Heart left ventricle (tissue), 13 donors: ENCODE data around the gene IGF2R.

ENCODE experiments used
- POLR2A ChIP-seq, 2 donors: fragments of 450-650 bp; IDR thresholded peaks; one replicate each; pipeline ENCODE4 v1.6.1; 2017; ENCODE audit warnings: antibody characterized with exemption in 2 of 2, mild to moderate bottlenecking in 2 of 2, moderate library complexity in 2 of 2
- TF ChIP-seq, protein P1 (sequence below), 12 donors: fragments of 200-600 bp; sonication (generic) in 4 of 12; IDR thresholded peaks; one replicate each; pipeline versions ENCODE4 v1.5.0 to v1.8.0; 2018 to 2022; ENCODE audit warnings: antibody characterized with exemption in 12 of 12, mild to moderate bottlenecking in 5 of 12
- donor health status: ischemic (EF 13 %, LVEDD 7.1; RV severe dilation, severe dysfunction).
- donor health status: DM: no; HTN: yes; CAD: no.
- donor health status: DM: no; HTN: no; CAD: no.
- donor health status: ischemic (EF 25% LVEDD 6.9; RV normal size, moderate dysfunction).
- donor health status: ischemic (EF 25% LVEDD 5.7; RV mildly dilated, moderate dysfunction).
- donor health status: ischemic (EF 35%, LVEDD 5.7; RV mildly dilated, moderate dysfunction).
- donor health status: nonischemic (EF 11% LVEDD 7.7; RV severe dilation, severe dysfunction).
- donor health status: DM: yes; HTN: yes; CAD: no.
- donor health status: PGD.
- donor health status: ischemic (EF 29% LVEDD 5.4; RV normal size, mild dysfunction).
- donor health status: nonischemic (EF 23%, LVEDD 6.1; RV moderate dilation, normal function).

DNA sequence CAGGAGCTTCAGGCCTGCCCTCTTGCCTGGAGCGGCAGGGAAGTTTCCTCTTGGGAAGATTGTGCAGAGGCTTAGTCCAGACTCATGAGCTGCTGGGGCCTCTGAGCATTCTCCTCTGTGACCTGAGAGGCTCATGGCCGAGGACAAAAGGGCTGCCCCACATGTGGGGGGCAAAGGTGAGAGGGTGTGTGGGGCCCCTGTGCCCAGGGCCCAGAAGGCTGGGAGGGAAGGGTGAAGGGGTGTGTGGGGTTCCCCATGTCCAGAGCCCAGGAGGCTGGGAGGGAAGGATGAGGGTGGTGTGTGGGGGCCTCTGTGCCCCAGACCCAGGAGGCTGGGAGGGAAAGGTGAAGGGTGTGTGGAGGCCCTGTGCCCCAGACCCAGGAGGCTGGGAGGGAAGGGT is 101.9 kb downstream of the IGF2R start:
- TF ChIP-seq, protein P1, sequence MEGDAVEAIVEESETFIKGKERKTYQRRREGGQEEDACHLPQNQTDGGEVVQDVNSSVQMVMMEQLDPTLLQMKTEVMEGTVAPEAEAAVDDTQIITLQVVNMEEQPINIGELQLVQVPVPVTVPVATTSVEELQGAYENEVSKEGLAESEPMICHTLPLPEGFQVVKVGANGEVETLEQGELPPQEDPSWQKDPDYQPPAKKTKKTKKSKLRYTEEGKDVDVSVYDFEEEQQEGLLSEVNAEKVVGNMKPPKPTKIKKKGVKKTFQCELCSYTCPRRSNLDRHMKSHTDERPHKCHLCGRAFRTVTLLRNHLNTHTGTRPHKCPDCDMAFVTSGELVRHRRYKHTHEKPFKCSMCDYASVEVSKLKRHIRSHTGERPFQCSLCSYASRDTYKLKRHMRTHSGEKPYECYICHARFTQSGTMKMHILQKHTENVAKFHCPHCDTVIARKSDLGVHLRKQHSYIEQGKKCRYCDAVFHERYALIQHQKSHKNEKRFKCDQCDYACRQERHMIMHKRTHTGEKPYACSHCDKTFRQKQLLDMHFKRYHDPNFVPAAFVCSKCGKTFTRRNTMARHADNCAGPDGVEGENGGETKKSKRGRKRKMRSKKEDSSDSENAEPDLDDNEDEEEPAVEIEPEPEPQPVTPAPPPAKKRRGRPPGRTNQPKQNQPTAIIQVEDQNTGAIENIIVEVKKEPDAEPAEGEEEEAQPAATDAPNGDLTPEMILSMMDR (IDR thresholded peaks at IDR 0.05), result no peak
- no peak for TF ChIP-seq POLR2A (IDR thresholded peaks at IDR 0.05)
